SU-DHL-6 (cell line): ENCODE data around the gene TMC1.

Experiments
- H2AFZ ChIP-seq: fragments of 200-600 bp; sonication (generic); 2 replicates; pipeline ENCODE4 v1.6.1; 2014; ENCODE audit warnings: low read depth, mild to moderate bottlenecking, moderate library complexity, mixed read lengths, antibody characterized with exemption, low read length; ENCODE audit not compliant: severe bottlenecking
- H3F3A ChIP-seq: fragments of 200-600 bp; shearing (Covaris generic); 2 replicates; pipeline ENCODE4 v1.6.0; 2016; ENCODE audit warnings: antibody characterized with exemption, mild to moderate bottlenecking; ENCODE audit not compliant: insufficient read depth
- H3K27ac ChIP-seq: fragments of 200-600 bp; sonication (generic); 2 replicates; pipeline ENCODE4 v1.5.1; 2016; ENCODE audit warnings: low read depth, mild to moderate bottlenecking, low read length, moderate library complexity, mixed read lengths
- H3K27me3 ChIP-seq: fragments of 200-600 bp; sonication (generic), shearing (Covaris generic); 2 replicates; pipeline ENCODE4 v1.6.0; 2014; ENCODE audit warnings: mild to moderate bottlenecking, low read length
- H3K36me3 ChIP-seq: fragments of 200-600 bp; sonication (generic); 2 replicates; pipeline ENCODE4 v1.6.1; 2014; ENCODE audit warnings: mild to moderate bottlenecking, low read length, mixed read lengths
- H3K4me2 ChIP-seq: fragments of 300-600, 200-600 bp; shearing (Covaris generic), sonication (generic); 2 replicates; pipeline ENCODE4 v1.6.0; 2014; ENCODE audit warnings: low read length, low read depth, mild to moderate bottlenecking; ENCODE audit not compliant: poor library complexity, severe bottlenecking
- H3K4me3 ChIP-seq: fragments of 200-600 bp; sonication (generic); 2 replicates; pipeline ENCODE4 v1.5.1; 2014; ENCODE audit warnings: antibody characterized with exemption, low read length, mild to moderate bottlenecking, mixed read lengths; ENCODE audit not compliant: insufficient read depth, poor library complexity, severe bottlenecking
- H3K79me2 ChIP-seq: fragments of 200-600 bp; sonication (generic); 2 replicates; pipeline ENCODE4 v1.6.1; 2014; ENCODE audit warnings: mild to moderate bottlenecking, low read length, moderate library complexity; ENCODE audit not compliant: insufficient read depth
- H3K9ac ChIP-seq: fragments of 200-600 bp; sonication (generic); 2 replicates; pipeline ENCODE4 v1.7.0; 2014; ENCODE audit warnings: mild to moderate bottlenecking, low read length
- H3K9me2 ChIP-seq: fragments of 200-600 bp; sonication (generic); replicated peaks from 2 replicates; pipeline ENCODE4 v1.6.1; 2014; ENCODE audit warnings: low read length; ENCODE audit not compliant: insufficient read depth
- H3K9me3 ChIP-seq: fragments of 200-600 bp; sonication (generic); 2 replicates; pipeline ENCODE4 v1.6.1; 2014; ENCODE audit warnings: low read length, mixed read lengths; ENCODE audit not compliant: insufficient read depth
- H4K20me1 ChIP-seq: fragments of 200-600 bp; sonication (generic); 2 replicates; pipeline ENCODE4 v1.6.1; 2014; ENCODE audit warnings: low read depth, mild to moderate bottlenecking, antibody characterized with exemption, low read length, moderate library complexity, mixed read lengths
- CTCF ChIP-seq: fragments of 200-600 bp; sonication (generic); IDR thresholded peaks from one replicate; pipeline ENCODE4 v1.5.1; 2017; ENCODE audit warnings: antibody characterized with exemption, mild to moderate bottlenecking, low read length, moderate library complexity; ENCODE audit not compliant: insufficient read depth, poor library complexity, severe bottlenecking
- EZH2phosphoT487 ChIP-seq: fragments of 200-600 bp; sonication (generic), shearing (Covaris generic); conservative IDR thresholded peaks from 2 replicates; pipeline ENCODE4 v1.6.1; 2018; ENCODE audit warnings: mild to moderate bottlenecking, antibody characterized with exemption, low read length, moderate library complexity, mixed read lengths

The TMC1 gene

DNA sequence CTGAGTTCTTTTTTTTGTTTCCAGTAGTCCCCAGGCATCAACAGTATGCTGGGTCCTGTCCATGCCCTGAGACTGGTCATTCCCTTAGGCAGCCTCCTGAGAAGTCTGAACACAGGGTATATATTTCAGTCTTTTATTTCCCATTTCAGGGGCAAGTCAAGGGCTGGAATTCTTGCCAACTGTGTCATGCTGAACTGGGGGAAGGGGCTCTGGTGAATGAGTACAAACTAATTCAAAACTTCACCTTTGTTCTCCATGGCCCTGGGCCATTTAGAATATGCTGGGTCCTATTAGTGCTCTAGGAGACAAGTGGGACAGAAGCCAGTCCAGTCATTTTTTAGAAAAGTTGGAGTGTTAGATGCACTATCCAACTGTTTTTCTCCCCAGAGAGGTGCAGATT is 170.3 kb downstream of the TMC1 start:
- H3K27me3 ChIP-seq, result no peaks in the 10 kb centered on the region
- H2AFZ ChIP-seq, result no peak overlapping the region
- no peaks in the 10 kb centered on the region for H3K36me3 ChIP-seq
- no peaks in the 10 kb centered on the region for H3K79me2 ChIP-seq
- H3F3A ChIP-seq, result no peaks in the 10 kb centered on the region
- TF ChIP-seq EZH2phosphoT487 (no peak), CTCF (no peak)
- no peak overlapping the region for H3K4me3 ChIP-seq
- no peak overlapping the region for H3K4me2 ChIP-seq
- H3K9me3 ChIP-seq, result no peaks in the 10 kb centered on the region
- no peak overlapping the region for H3K9ac ChIP-seq
- no peaks in the 10 kb centered on the region for H4K20me1 ChIP-seq
- no peaks in the 10 kb centered on the region for H3K9me2 ChIP-seq
- H3K27ac ChIP-seq, result no peak overlapping the region

- Histone ChIP-seq H3K27ac (no peak overlapping the region), H3F3A (no peaks in the 10 kb centered on the region), H2AFZ (no peak overlapping the region), H3K9ac (no peak overlapping the region), H3K9me3 (no peaks in the 10 kb centered on the region), H3K79me2 (no peaks in the 10 kb centered on the region), H3K9me2 (no peaks in the 10 kb centered on the region), H3K36me3 (no peaks in the 10 kb centered on the region), H4K20me1 (no peaks in the 10 kb centered on the region), H3K4me2 (no peak overlapping the region), H3K27me3 (no peaks in the 10 kb centered on the region), H3K4me3 (no peak overlapping the region)
- TF ChIP-seq EZH2phosphoT487, result no peak
- TF ChIP-seq CTCF, result no peak
Measured at GRCh38 chr9:72695365-72695764, 174.0 kb downstream of the TMC1 start.

GRCh38 chr9:72696511-72696910 is 175.1 kb downstream of the TMC1 start:
- no peak overlapping the region for H3K4me2 ChIP-seq
- no peaks in the 10 kb centered on the region for H3F3A ChIP-seq
- no peaks in the 10 kb centered on the region for H3K9me3 ChIP-seq
- no peaks in the 10 kb centered on the region for H3K27me3 ChIP-seq
- no peak overlapping the region for H3K27ac ChIP-seq
- H3K9ac ChIP-seq, result no peak overlapping the region
- no peaks in the 10 kb centered on the region for H3K79me2 ChIP-seq
- no peak overlapping the region for H2AFZ ChIP-seq
- TF ChIP-seq CTCF (no peak), EZH2phosphoT487 (no peak)
- no peak overlapping the region for H3K4me3 ChIP-seq
- H3K36me3 ChIP-seq, result no peaks in the 10 kb centered on the region
- no peaks in the 10 kb centered on the region for H4K20me1 ChIP-seq
- H3K9me2 ChIP-seq, result no peaks in the 10 kb centered on the region

- Histone ChIP-seq H3K79me2 (no peaks in the 10 kb centered on the region), H3K4me2 (no peak overlapping the region), H3K27ac (no peak overlapping the region), H3K9me2 (no peaks in the 10 kb centered on the region), H3K27me3 (no peaks in the 10 kb centered on the region), H3F3A (no peaks in the 10 kb centered on the region), H3K9me3 (no peaks in the 10 kb centered on the region), H3K36me3 (no peaks in the 10 kb centered on the region), H4K20me1 (no peaks in the 10 kb centered on the region), H3K9ac (no peak overlapping the region), H2AFZ (no peak overlapping the region), H3K4me3 (no peak overlapping the region)
- no peak for TF ChIP-seq EZH2phosphoT487
- TF ChIP-seq CTCF, result no peak
Measured at GRCh38 chr9:72701510-72701909, 180.1 kb downstream of the TMC1 start.
